ENCODE measurements around the gene GULP1. TPM values are rescaled to one million over a fixed set of nuclear protein-coding genes. Genes with fewer than 3 reads are reported as not detected.

Gene GULP1
- total and polyA plus RNA-seq, 2 of the 13 experiments (the other 11 are each of a cell fraction or from before 2014, with no cell fraction given) = 0.15 TPM; not detected in 1

DNA sequence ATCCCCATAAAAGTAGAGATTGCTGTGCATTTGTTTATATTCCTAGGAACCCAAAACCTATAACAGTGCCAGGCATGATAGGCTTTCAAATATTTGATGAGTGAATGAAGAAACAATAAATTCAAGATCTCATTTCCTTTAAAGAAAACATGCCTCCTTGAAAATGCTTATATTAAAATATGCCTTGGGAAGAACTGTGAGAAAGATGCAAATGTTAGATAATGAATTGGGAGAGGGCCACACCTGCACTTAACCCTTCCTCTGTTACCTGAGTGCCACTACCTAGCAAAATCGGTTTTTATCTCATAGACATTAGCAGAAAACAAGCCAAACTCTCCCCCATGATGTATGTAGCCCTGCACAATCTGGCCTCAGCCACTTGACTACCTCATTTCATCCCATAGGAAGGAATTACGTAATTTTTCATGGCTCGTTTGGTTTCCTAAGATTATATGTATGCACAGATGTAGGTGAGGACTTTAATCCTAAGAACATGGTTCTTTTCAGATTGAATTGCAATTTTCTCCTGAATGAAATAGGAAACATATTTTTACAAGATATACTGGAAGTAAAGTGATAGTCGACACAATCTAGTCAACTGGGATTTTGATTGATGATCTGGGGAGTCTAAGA, 25.2 kb downstream of the GULP1 start (continued):
- TF ChIP-seq ZBED4 (CRISPR knock-in tag; IDR thresholded peaks at IDR 0.05; ENCODE audit: borderline replicate concordance) (no peak), NR0B2 (CRISPR knock-in tag; IDR thresholded peaks at IDR 0.05) (no peak)

DNA sequence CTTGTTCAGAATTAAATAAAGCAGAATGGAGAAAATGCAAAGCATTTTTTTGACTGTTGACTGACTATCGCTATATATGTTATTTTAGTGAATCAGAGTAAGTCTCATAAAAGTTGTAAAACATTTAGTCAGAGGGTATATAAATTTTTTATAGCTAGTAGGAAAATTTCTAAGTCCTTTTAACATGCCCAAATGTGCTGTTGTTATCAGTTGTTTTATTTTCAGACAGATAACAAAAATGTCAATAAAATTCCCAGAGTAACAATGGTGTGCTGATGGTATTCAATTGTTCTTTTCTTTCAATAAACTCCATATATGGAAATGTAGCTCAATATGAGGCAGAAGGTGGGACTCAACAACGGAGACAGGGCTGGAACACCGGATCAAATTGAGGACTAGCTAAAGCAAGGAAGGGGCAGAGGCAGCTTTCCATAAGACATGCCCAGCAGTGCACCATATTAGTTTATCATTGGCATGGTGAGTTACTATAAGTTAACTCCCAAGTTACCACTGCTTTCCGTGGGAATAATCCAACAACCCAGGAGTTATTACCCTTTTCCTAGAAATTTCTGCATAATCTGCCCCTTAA, 26.6 kb downstream of the GULP1 start:
- intact Hi-C loops (cut with micrococcal nuclease; ENCODE audit: unreplicated experiment) = no loop called here
- ChIA-PET POLR2A (no interaction called here), CTCF (ENCODE audit: low intra/inter-chr PET ratio, low total read pairs) (no interaction called here)
- H3K36me3 ChIP-seq (replicated peaks in 1 of 2; ENCODE audit: control insufficient read depth in 1 of 2, insufficient read depth in 2 of 2, low read length in 2 of 2) = no peaks in the 10 kb centered on the region
- H3K4me1 ChIP-seq (ENCODE audit: insufficient read depth, low read length) = no peaks in the 10 kb centered on the region
- DNase-seq (ENCODE audit: low spot score) (no peak), FAIRE-seq (no peak), ATAC-seq (no peak)
- H3K9me3 ChIP-seq (ENCODE audit: low read length) = no peaks in the 10 kb centered on the region
- no peak overlapping the region for H2AFZ ChIP-seq (ENCODE audit: low read length)
- WGBS (ENCODE audit: low lambda C conversion rate) = 8% methylated on average over 4 of the region's 4 CpGs
- H3K4me2 ChIP-seq (ENCODE audit: low read depth, low read length) = no peak overlapping the region
- H3K27ac ChIP-seq (ENCODE audit: extremely low read length, insufficient read depth, low read length) = no peak overlapping the region
- in situ Hi-C loops (cut with HindIII; ENCODE audit: extremely low pct_ligation_motif_present, low pct_unique_long_range_greater_than_20kb) = no loop called here
- H4K20me1 ChIP-seq (ENCODE audit: insufficient read depth, low read length) = no peaks in the 10 kb centered on the region
- no TSS peak for BruUV-seq (replicated peaks)
- no peaks in the 10 kb centered on the region for H3K27me3 ChIP-seq (ENCODE audit: control insufficient read depth in 1 of 2, insufficient read depth in 2 of 2, low read length in 2 of 2)
- H3K79me2 ChIP-seq (ENCODE audit: insufficient read depth, low read length) = no peaks in the 10 kb centered on the region
- no peak overlapping the region for H3K4me3 ChIP-seq (replicated peaks in 1 of 3; ENCODE audit: insufficient read depth in 1 of 3, low read depth in 2 of 3, low read length in 3 of 3)
- H3K9ac ChIP-seq (ENCODE audit: insufficient read depth, low read depth, low read length) = no peak overlapping the region
- TF ChIP-seq SAP130 (CRISPR knock-in tag; IDR thresholded peaks at IDR 0.05; ENCODE audit: low read depth) = no peak
- no peak for TF ChIP-seq ZNF33B (CRISPR knock-in tag; IDR thresholded peaks at IDR 0.05)
- TF ChIP-seq, protein P1, sequence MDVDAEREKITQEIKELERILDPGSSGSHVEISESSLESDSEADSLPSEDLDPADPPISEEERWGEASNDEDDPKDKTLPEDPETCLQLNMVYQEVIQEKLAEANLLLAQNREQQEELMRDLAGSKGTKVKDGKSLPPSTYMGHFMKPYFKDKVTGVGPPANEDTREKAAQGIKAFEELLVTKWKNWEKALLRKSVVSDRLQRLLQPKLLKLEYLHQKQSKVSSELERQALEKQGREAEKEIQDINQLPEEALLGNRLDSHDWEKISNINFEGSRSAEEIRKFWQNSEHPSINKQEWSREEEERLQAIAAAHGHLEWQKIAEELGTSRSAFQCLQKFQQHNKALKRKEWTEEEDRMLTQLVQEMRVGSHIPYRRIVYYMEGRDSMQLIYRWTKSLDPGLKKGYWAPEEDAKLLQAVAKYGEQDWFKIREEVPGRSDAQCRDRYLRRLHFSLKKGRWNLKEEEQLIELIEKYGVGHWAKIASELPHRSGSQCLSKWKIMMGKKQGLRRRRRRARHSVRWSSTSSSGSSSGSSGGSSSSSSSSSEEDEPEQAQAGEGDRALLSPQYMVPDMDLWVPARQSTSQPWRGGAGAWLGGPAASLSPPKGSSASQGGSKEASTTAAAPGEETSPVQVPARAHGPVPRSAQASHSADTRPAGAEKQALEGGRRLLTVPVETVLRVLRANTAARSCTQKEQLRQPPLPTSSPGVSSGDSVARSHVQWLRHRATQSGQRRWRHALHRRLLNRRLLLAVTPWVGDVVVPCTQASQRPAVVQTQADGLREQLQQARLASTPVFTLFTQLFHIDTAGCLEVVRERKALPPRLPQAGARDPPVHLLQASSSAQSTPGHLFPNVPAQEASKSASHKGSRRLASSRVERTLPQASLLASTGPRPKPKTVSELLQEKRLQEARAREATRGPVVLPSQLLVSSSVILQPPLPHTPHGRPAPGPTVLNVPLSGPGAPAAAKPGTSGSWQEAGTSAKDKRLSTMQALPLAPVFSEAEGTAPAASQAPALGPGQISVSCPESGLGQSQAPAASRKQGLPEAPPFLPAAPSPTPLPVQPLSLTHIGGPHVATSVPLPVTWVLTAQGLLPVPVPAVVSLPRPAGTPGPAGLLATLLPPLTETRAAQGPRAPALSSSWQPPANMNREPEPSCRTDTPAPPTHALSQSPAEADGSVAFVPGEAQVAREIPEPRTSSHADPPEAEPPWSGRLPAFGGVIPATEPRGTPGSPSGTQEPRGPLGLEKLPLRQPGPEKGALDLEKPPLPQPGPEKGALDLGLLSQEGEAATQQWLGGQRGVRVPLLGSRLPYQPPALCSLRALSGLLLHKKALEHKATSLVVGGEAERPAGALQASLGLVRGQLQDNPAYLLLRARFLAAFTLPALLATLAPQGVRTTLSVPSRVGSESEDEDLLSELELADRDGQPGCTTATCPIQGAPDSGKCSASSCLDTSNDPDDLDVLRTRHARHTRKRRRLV (CRISPR knock-in tag; IDR thresholded peaks at IDR 0.05) = no peak
- TF ChIP-seq DR1 (CRISPR knock-in tag; IDR thresholded peaks at IDR 0.05) = no peak
- no peak for TF ChIP-seq PHF21A (CRISPR knock-in tag; IDR thresholded peaks at IDR 0.05)
- TF ChIP-seq CBX2 (IDR thresholded peaks at IDR 0.05; ENCODE audit: low read depth, low read length) = no peak
- TF ChIP-seq CBX2 (CRISPR knock-in tag; IDR thresholded peaks at IDR 0.05; ENCODE audit: low read depth) = no peak
- TF ChIP-seq SP1 (IDR thresholded peaks at IDR 0.05) = no peak
- no peak for TF ChIP-seq SP1 (CRISPR knock-in tag; IDR thresholded peaks at IDR 0.05)
- TF ChIP-seq GMEB1 (CRISPR knock-in tag; IDR thresholded peaks at IDR 0.05; ENCODE audit: borderline replicate concordance) = no peak

Measured in HepG2 (cell line).